HG03439 (cell line): ENCODE measurements around the gene CTBP2.

ENCODE experiments used
- ATAC-seq: cut with Tn5 transposase; IDR thresholded peaks from one replicate; pipeline ENCODE4 v1.9.1; 2021; ENCODE audit warnings: mild to moderate bottlenecking, moderate library complexity; ENCODE audit not compliant: unreplicated experiment

CTBP2 gene

DNA sequence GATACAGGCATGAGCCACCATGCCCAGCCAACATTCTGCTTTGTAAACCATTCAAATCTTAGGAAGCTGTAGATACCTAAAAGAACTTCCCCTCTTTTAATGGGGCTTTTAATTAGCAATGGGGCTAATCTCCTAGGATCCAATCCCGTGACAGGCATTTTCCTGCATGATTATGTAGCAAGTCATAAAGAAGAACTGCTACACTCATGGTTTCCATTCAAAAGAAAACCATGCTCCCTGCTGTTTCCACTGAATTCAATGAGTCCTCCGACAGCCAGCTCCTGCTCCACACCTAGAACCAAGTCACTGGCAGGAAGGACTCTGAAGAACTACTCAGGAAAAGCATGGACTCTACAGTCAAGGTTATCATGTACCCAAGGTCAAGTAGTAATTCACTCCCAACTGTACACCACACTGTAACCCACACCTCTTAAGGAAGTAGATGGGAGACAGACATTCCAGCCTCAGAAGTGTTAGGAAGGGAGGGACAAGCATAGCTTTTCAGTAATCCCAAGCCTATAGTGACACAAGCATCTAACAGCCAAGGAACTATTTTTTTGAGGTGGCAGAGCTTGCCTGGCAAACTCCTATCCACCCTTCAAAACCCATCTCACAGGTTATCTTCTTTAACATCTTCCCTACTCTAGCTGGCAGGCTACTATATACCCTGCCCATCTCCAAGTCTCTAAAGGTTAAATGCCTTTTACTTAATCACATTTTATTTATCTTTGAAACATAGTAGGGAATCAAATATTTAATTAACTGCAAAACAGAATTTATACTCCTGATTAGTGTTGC is 47.5 kb downstream of the CTBP2 start:
- no peak for ATAC-seq

DNA sequence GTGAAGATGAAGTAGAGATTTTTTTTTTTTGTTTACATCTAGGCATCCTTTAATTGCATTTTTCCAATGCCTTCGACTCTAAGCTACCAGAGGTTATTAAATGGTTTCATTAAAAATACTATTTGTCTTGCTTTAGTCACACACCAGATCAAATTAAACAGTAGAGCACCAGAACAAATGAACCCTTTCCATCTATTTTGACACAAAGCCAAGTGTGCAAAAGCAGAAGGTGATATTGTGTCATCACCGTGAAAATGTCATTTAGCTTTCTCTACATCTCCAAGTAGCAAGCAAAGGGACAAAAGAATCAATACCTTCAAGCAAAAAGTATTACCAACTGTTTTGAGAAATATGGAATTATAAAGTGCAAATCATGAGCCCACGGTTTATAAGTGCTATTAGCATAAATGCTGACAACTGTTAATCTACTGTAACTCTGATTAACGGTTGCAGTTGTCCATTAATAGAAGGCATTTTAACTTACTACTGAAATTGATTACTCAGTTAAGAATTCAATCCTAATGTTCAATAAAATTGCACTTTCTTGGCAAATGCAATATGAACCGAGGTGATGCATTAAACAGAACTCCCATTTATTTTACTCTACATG is 49.1 kb downstream of the CTBP2 start:
- no peak for ATAC-seq

DNA sequence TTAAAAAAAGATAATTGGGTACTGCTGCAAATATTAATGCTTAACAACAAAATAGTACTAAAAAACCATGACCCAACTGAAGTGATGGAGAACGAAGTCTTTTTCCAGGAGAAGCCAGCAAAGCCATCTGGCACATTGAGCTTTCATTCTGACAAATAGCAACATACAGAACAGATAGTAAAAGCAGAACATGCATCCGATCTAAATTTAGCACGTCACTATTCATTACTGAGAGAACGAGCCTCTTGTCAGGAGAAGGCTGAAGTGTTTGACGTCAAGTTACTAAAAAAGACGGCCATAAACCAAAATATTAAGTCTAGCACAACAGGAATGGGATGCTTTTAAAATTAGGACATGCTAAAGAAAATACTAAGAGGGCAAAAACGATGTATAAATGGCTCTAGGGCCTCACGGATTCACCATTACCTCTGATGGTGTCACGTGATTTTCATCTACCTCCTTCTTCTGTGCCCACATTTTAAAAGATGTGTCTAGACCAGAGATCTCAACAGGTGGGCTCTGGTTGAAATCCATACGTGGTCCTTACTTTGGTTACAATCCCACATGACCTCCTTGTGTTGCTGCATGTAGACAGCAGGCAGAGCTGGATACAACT is 52.3 kb downstream of the CTBP2 start:
- ATAC-seq, result no peak

DNA sequence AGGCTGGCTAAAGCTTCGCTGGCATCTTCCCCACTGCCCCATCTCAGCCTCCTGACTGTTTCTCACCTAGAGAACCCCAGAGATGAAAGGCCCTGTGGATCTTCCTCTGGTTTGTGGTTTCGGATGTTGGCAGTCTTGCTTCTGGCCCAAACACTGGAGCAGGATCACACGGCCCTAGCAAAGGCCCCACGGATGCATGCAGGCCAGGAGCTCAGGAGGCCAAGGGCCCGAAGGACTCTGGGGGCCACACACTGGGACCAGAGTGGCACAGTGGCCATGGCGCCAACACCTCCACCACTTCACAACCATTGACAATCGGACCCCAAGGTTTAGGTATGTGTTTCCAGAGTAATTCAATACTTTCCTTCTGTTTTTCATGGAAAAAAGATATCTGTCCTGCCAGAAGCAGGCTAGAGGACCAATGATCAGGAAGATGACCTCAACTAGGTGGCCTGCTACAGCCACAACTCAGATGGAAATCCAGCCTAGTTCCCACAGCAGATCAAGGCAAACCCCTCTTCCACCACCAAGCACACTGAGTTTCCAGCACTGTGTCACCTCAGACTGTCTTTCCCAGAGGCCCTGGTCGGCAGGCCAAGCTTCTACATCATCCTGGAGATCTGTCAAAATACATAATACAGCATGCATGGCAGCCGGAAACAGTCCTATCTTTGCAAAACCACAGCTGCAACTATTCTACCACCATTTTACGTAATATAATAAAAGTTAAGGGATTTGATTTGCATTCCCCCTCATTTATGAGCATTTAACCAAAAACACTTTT is 53.0 kb downstream of the CTBP2 start:
- no peak for ATAC-seq

DNA sequence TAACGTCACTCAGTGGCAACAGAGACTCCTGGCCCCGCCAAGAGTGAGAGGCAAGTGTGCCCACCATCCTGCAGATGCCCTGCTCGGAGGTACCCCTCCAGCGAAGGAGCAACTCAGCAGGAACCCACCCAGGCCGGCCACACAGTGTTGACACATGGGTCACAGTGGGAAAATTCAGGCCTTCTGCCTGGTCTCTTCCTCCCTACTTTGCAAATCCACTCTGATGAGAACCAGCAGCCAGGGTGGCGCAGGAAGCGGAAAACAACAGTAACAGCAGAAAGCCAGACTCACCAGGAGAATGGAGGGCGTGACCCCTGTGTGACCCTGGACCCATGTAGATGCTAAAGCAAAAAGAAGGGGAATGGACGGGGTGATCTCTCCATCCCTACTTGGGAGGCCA is 53.8 kb downstream of the CTBP2 start:
- ATAC-seq, result no peak

DNA sequence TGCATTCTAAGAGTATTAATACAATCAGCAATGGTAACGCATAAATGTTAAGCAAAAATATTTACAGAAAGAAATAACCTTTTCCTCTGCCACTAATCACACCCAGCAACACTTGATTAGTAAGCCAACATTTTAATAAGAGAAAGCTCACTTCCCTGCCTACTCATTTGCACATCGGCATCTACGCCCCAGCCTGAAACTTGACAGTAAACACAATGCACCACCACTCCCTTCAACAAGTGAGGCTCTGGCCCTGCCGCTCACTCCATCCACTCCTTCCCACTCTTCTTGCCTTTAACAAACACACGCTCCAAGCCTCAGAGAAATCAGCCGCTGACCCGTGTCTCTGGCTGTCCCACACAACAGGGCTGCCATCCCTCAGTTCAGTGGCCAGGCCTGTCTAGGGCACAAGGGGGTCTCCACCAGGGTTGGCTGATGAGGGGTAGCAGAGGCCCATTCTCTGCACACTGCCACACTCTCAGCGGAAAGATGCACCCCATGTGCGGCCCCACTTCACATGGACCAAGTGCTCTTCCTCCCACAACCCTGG is 54.6 kb downstream of the CTBP2 start:
- no peak for ATAC-seq

DNA sequence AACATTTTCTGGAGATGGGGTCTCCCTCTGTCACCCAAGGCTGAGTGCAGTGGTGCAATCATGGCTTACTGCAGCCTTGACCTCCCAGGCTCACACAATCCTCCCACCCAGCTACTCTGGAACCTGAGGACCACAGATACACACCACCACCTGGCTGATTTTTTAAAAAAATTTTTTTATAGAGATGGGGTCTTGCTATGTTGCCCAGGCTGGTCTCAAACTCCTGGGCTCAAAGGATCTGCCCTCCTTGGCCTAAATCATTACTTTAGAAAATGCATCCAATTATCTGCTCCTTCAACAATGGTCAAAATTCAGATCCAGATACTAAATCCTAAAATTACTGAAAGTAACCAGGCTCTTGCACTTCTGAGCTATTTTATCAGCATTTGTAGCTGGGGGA is 55.2 kb downstream of the CTBP2 start:
- ATAC-seq, result no peak

DNA sequence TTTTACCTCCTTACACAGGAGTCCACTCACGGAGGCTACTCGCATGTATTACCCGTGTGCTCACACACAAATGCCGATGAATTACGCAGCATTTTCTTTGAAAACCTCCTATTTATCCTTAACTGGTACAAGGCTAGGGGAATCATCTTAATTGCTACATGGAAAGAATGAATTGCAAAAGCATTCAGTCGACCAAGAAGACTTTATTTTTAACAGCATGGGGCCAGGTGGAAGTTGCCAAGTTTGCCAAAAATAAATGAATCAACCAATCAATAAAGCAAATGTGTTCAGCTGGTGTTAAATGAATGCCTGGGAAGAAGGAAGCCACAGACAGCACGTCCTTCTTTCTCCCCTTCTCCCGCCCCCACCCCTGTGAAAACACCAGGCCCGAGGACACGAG is 55.8 kb downstream of the CTBP2 start:
- no peak for ATAC-seq

DNA sequence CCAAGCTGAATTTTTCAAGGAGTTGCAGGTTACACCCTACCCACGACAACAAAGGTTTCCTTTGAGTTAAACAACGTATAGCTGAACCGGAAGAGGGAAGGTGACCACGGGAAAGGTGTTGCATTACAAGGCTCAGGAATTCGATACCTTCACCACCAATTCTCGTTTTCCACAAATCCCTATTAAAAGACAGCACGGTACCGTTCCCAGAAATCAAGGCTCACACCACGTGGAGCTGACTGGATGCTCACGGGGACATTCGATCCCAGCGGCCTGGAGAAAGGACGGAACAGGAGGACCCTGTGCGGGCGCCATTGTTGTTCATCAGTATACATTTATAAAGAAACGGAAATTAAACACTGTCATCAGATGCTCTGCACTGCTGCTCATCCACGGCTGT is 56.4 kb downstream of the CTBP2 start:
- ATAC-seq, result no peak

DNA sequence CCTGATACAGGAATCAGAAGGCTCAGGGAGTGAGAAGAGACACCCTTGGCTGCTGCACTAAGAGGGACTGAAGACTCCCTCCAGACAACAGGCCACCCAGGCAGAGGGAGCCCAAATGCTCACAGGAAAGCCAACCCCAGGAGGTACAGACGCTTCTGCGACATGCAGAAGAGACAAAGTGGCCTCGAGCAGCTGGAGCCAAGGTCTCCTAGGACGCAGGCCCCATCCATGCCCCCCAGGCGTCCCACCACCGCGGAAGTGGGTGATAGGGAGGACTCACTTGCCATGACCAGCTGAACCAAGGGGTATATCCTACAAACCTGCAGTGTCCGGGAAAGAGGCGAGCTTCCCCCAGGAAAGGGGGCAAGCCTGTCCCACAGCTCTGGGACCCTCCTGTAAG is 56.9 kb downstream of the CTBP2 start:
- ATAC-seq, result no peak

DNA sequence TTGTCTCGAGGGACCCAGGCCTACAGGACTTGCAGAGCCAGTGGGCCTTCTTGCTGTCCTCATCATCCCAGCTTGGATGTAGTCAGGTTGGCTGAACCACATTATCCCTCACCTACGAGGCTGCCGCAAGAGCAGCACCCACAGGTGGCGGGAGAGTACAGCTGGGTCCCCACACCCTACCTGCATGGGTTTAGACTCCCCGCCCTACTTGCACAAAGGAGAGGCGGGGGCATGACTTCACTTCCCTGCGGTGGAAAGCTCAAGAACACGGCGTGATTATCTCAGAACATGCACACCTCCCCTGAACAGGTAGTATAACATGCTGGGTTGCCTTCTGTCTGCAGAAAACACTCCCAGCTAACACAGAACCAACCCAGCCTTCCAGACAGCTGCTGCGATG is 57.5 kb downstream of the CTBP2 start:
- no peak for ATAC-seq

DNA sequence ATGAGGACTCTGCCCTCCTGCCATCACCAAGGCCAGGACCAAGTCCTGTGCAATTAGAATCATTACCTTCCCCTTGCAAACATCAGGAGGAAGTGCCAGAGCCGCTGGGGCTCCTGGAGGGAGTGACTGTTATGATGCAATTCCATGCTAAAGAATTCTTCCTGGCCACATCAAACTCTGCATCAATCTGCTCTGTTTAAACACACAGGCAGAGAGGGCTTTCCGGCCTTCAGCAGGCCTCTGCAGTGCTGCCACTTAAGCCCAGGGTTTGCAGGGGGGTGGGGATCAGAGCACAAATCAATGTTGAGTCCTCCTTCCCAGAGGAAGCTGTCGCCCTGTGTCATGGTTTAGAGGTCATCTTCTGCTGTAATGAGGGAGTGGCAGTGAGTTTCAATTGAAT is 58.1 kb downstream of the CTBP2 start:
- ATAC-seq, result no peak

DNA sequence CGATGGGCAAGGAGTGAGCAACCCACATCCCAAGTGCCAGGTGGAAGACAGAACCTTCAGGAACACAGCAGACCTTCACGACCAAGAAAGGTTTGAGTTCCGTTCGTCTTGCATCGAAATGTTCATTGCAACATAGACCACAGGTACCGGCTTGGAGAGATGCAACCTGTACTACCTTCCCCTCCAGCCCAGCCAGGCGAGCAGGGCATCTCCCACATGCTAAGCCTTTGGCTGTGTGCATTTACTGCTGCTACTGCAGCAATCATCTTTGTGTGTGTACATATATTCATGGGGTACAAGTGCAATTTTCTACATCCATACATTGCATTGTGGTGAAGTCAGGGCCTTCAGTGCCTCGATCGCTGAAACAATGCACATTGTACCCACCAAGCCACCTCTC is 58.8 kb downstream of the CTBP2 start:
- ATAC-seq, result no peak

DNA sequence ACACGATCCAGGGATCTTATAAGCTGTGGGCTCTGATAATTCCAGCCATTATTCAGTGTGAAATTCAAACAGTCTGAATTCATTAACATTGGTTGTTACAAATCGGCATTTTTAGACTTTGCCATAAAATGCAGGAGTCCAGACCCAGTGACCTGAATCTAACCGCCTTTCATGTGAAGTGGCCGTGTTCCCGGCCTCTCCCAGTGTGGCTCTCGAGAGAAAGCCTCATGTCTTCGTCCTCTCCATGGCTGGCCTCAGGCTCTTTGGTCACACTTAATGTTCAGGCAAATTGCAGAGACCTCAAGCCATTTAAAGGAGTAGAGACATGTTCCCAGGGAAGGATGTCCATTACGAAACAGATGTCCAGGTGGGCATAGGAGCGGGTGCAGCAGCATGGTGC is 59.3 kb downstream of the CTBP2 start:
- no peak for ATAC-seq

DNA sequence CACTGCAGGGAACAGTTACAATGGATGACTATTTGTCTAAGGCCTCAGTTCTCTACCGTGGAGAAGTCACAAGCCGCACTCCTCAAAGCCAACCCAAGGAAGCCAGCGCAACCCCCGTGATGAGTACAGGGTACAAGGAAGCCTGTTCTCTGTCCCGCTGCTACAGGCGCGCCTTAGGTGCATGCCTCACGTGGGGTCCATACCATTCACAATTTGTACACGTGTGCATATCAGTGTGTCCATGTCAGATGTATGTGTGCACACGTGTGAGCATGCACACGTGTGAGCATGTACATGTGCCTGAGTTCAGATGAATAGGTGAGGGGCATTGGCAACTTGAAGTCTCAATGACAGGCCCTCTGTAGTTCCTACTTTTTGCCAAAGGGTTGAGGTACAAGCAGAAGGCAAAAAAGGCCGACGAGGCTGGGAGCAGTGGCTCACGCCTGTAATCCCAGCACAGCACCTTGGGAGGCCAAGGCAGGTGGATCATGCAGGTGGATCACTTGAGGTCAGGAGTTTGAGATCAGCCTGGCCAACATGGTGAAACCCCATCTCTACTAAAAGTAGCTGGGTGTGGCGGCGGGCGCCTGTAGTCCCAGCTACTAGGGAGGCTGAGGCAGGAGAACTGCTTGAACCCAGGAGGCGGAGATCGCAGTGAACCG is 62.8 kb downstream of the CTBP2 start:
- ATAC-seq, result no peak

DNA sequence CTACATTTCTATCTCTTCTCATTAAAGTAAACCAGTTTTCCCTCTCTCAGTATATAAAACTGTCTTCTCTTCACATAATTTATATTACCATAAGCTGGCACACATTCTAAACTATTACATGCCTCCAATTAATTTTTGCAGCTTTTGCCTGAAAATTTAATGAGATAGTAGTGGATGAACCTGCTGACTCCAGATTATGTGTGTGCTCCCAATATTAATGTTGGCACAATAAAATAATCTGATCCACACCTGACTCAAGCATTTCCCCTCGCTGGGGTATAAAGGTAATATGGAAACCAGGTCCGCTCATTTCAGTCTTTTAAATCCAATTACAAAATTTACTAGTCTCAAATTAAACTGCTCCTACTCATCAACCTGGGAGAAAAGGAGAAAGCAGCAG is 63.4 kb downstream of the CTBP2 start:
- ATAC-seq, result no peak

DNA sequence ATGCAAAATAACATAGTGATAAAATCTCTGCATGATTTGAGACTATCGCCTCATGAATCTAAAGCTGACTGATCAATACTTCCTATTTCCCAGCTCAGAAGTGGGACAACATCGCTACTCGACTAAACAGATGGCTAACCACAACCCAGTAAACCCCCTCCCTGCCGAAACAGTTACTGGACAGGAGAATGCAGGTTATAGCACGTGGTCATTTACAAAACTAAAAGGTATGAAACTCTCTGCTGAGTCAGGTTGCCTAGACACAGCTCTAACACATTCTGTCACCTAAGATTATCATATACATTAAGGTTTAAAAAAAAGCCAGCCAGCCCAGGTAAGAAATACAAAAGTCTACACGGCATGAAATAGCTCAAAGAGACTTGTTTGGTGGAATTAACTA is 64.0 kb downstream of the CTBP2 start:
- ATAC-seq, result no peak

DNA sequence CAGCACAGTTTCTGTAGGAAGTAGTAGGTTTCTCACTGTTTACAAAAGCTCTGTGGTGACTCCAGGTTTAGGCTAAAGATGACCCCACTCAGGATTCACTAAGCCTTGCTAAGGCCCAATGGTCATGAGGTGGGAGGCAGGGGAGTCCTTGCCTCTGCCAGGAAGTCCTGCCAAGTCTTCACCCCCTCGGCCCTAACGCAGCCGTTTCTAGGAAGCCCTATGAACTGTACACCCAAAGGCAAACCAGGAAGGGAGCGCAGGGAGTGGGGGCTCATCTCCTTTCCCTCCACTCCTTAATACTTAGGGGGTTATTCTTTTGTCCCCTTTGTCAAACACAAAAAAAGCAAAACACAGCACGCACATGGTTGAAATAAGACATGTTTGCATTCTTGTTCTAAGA is 64.6 kb downstream of the CTBP2 start:
- no peak for ATAC-seq

DNA sequence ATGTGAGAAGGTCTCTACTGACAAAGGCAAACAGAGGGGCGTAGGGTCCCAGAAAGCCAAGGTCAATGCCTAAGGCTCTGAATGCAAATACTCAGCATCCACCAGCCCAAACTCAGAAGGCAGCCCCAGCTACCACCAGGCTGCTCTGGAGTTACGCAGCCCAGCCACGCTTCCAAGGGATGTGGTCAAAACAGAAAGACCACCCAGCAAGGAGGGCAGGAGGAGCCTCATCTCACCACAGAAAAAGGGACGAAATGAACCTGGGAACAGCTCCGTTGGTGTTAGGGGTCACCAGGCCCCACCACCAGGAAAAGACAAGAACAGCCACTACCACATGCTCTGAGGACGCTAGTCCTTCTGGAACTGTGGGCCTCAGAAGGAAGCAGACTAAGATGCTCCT is 65.1 kb downstream of the CTBP2 start:
- ATAC-seq, result no peak

DNA sequence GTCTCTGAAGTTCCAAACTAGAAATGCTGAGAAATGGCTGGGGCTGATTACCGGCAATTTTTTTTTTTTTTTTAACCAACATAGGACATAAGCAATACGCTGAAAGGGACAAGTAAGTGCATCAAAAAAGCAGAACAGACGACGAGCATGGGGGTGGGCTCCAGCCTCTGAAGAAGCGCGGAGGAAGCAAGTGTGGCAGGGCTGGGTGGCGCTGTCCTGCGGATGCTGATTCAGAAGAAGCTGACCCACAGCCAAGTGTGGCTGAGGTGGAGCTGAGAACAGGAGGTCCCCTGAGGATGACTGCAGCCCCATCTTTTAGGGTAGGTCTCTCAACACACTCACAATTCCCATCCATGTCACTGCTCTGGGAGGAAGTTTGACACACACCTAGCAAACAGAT is 65.6 kb downstream of the CTBP2 start:
- no peak for ATAC-seq
